Smooth muscle cell of the brain vasculature (primary cell): ENCODE data around the gene ZBTB42.
"Not testable (repeated sequence)": the region's sequence is repeated elsewhere in the genome, so short reads cannot be mapped to it uniquely, and the experiment has no call there.

Experiments used
- DNase-seq: peaks from one replicate; pipeline ENCODE4 v3.0.0-alpha.2; 2012; ENCODE audit warnings: low read depth, low spot score

The ZBTB42 gene

DNA sequence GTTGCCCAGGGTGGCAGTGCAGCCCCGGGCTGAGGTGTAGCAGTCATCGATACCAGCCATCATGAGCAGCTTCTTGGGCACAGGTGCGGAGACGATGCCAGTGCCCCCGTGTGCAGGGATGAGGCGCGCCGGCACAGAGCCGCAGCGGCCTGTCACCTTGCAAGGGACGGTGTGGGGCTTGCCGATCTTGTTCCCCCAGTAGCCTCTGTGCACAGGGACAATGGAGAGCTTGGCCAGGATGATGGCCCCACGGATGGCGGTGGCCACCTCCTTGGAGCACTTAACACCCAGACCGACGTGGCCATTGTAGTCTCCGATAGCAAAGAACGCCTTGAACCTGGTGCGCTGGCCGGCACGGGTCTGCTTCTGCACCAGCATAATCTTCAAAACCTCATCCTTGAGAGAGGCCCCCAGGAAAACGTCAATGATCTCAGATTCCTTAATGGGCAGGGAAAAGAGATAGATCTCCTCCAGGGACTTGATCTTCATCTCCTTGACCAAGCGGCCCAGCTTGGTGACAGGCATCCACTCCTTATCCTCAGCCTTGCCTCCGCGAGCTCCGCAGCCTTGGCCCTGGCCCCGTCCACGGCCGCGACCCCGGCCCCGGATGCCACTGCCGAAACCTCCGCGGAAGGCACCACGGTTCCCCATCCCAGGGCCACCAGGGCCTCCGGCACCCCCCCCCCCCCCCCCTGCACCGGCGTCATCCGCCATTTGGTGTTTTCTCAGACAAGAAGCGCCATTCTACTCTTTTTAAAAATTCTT, 35.5 kb downstream of the ZBTB42 start:
- DNase-seq = not testable (repeated sequence)

- DNase-seq = no peak
Measured at GRCh38 chr14:104841730-104842129, 40.8 kb downstream of the ZBTB42 start.

GRCh38 chr14:104843006-104843405, 42.1 kb downstream of the ZBTB42 start:
- no peak for DNase-seq

- DNase-seq = no peak
Measured at GRCh38 chr14:104843442-104844305, 42.8 kb downstream of the ZBTB42 start.

- no peak for DNase-seq
Measured at GRCh38 chr14:104844306-104845032, 43.6 kb downstream of the ZBTB42 start.

DNA sequence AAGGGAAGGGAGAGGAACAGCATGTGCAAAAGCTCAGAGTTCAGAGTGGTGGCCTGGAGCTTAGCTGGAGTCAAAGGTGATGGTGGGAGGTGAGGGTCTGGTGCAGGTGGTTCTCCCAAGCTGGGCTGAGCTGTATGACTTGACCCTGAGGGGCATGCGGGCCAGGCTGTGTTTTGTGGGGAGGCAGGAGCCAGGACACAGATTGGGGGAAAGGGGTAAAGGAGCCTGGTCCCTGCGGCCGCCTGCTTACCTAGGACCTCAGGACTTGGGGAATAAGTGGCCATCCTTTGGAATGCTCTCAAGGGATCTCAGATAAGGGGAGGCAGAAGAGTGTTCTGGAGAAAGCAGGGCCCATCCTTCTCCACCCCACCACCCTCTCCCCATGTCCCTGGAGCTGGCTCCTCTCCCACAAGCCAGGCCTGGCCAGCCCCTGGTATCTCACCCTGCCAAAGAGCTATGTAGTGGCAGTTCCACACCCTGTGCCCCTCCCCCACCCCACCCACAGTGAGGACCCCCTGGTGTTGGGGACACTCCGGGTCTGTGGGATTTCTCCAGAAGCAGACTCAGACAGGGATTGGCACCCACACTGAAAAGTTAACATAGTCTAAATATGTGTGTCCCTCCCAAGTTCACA, 44.2 kb downstream of the ZBTB42 start:
- no peak for DNase-seq

- DNase-seq = no peak
Measured at GRCh38 chr14:104845834-104846441, 45.0 kb downstream of the ZBTB42 start.

DNA sequence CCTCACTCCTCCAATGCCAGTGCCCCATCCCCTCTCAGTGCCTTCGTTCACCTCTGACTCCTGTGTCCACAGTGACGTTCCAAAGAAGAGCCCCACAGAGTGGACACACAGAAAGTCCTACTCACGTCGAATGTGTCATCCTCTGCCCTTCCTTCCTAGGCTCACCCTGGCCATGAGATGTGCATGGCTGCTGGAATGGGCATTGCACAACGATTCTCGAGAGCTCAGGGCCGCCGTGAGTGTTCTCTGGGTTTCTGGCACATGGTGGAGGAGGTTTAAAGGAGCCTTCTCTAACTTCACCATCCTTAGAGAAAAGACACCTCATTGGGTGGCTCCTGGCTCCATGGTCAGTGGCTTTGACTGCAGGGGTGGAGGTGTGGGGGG, 51.4 kb downstream of the ZBTB42 start:
- no peak for DNase-seq
